OCI-LY3 (cell line): Measurements from ENCODE around the gene DDX20.

Source experiments
- H2AFZ ChIP-seq: fragments of 200-600, 300-600 bp; shearing (Covaris generic); 2 replicates; pipeline ENCODE4 v1.6.0; 2014; ENCODE audit warnings: antibody characterized with exemption, low read depth, low read length
- H3K27ac ChIP-seq: fragments of 200-600, 300-600 bp; sonication (generic); 2 replicates; pipeline ENCODE4 v1.5.1; 2014; ENCODE audit warnings: mild to moderate bottlenecking, low read length, moderate library complexity, mixed read lengths
- H3K27me3 ChIP-seq: fragments of 200-600, 300-600 bp; sonication (generic); 2 replicates; pipeline ENCODE4 v1.6.1; 2014; ENCODE audit warnings: low read depth, low read length, mixed read lengths
- H3K36me3 ChIP-seq: fragments of 200-600, 300-600 bp; sonication (generic); replicated peaks from 2 replicates; pipeline ENCODE3; 2014; ENCODE audit warnings: low read depth, low read length, mixed read lengths
- H3K4me1 ChIP-seq: fragments of 300-600, 200-600 bp; sonication (generic); 2 replicates; pipeline ENCODE4 v1.6.1; 2014; ENCODE audit warnings: low read length, mixed read lengths
- H3K4me2 ChIP-seq: fragments of 200-600, 300-600 bp; sonication (generic); 2 replicates; pipeline ENCODE4 v1.6.1; 2014; ENCODE audit warnings: low read length, mixed read lengths
- H3K4me3 ChIP-seq: fragments of 300-600, 200-600 bp; sonication (generic); 2 replicates; pipeline ENCODE4 v1.5.1; 2014; ENCODE audit warnings: antibody characterized with exemption, mild to moderate bottlenecking, low read length, moderate library complexity
- H3K79me2 ChIP-seq: fragments of 300-600, 200-600 bp; shearing (Covaris generic); 2 replicates; pipeline ENCODE4 v1.6.1; 2014; ENCODE audit warnings: mild to moderate bottlenecking, low read length, mixed read lengths
- H3K9ac ChIP-seq: fragments of 300-600, 200-600 bp; shearing (Covaris generic); 2 replicates; pipeline ENCODE4 v1.6.0; 2014; ENCODE audit warnings: mild to moderate bottlenecking, low read length, moderate library complexity
- H3K9me3 ChIP-seq: fragments of 200-600, 300-600 bp; shearing (Covaris generic); 2 replicates; pipeline ENCODE4 v1.6.1; 2014; ENCODE audit warnings: low read length, mixed read lengths; ENCODE audit not compliant: insufficient read depth
- H4K20me1 ChIP-seq: fragments of 200-600, 300-600 bp; sonication (generic); 2 replicates; pipeline ENCODE4 v1.6.1; 2016; ENCODE audit warnings: low read length, mixed read lengths; ENCODE audit not compliant: insufficient read depth
- EZH2phosphoT487 ChIP-seq: fragments of 200-600 bp; shearing (Covaris generic); IDR thresholded peaks from 2 replicates; pipeline ENCODE4 v1.6.1; 2018; ENCODE audit warnings: antibody characterized with exemption, mixed run types, low read depth
- TF ChIP-seq, protein P1 (sequence below): fragments of 200-600, 300-600 bp; sonication (generic); IDR thresholded peaks from 2 replicates; pipeline ENCODE4 v1.5.1; 2014; ENCODE audit warnings: antibody characterized with exemption, low read length, low read depth

DDX20 gene

DNA sequence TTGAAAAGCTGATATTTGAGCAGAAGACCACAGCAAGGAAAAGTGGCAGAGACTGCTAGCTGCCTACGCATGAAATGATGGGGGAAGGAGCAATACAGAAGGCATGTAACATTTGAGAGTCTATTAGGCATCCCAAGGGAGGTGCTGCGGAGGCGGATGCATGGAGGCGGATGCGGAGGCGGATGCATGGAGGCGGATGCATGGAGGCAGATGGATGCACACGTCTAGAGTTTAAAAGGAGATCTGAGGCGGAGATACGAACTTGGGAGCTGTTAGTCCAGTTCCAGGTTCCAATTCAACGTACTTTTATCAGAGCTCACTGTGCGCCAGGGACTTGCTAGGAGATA, 744 bp upstream of the DDX20 start:
- Histone ChIP-seq H3K27ac (peak overlapping the region; percentile 77), H3K9me3 (no peaks in the 10 kb centered on the region), H3K9ac (peak overlapping the region; percentile 94), H3K4me3 (peak overlapping the region; percentile 98), H3K36me3 (no peaks in the 10 kb centered on the region), H2AFZ (peak overlapping the region; percentile 77), H4K20me1 (no peaks in the 10 kb centered on the region), H3K27me3 (no peaks in the 10 kb centered on the region), H3K4me2 (peak overlapping the region; percentile 98), H3K79me2 (peaks cover 39% of the 10 kb centered on the region), H3K4me1 (peaks cover 12% of the 10 kb centered on the region)
- TF ChIP-seq, protein P1, sequence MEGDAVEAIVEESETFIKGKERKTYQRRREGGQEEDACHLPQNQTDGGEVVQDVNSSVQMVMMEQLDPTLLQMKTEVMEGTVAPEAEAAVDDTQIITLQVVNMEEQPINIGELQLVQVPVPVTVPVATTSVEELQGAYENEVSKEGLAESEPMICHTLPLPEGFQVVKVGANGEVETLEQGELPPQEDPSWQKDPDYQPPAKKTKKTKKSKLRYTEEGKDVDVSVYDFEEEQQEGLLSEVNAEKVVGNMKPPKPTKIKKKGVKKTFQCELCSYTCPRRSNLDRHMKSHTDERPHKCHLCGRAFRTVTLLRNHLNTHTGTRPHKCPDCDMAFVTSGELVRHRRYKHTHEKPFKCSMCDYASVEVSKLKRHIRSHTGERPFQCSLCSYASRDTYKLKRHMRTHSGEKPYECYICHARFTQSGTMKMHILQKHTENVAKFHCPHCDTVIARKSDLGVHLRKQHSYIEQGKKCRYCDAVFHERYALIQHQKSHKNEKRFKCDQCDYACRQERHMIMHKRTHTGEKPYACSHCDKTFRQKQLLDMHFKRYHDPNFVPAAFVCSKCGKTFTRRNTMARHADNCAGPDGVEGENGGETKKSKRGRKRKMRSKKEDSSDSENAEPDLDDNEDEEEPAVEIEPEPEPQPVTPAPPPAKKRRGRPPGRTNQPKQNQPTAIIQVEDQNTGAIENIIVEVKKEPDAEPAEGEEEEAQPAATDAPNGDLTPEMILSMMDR: no peak
- TF ChIP-seq EZH2phosphoT487: no peak

DNA sequence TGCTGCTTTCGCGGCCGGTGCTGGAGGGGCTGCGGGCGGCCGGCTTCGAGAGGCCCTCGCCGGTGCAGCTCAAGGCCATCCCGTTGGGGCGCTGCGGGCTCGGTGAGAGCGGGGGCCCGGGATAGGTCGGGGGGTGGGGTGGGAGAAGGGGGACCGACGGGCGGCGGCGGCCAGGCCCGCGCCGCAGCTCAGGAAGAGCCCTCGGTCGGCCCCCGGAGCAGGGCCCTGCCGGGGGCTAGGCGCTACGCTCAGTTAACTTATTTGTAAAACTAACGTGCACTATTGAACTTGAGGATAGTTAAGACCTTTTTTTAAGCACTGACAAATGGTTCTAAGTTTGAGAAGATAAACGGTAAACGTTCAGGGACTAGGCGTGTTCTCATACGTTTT, 418 bp downstream of the DDX20 start:
- H3K79me2 ChIP-seq: peaks cover 39% of the 10 kb centered on the region
- peak overlapping the region; percentile 88; the same call in 1 of the 2 replicates for H2AFZ ChIP-seq
- peaks cover 12% of the 10 kb centered on the region for H3K4me1 ChIP-seq
- peak overlapping the region; percentile 94 for H3K9ac ChIP-seq
- H4K20me1 ChIP-seq: no peaks in the 10 kb centered on the region
- H3K4me2 ChIP-seq: peak overlapping the region; percentile 98
- TF ChIP-seq EZH2phosphoT487: no peak
- TF ChIP-seq, protein P1: no peak
- no peaks in the 10 kb centered on the region for H3K9me3 ChIP-seq
- H3K4me3 ChIP-seq: peak overlapping the region; percentile 98
- peaks cover 10% of the 10 kb centered on the region for H3K36me3 ChIP-seq
- peak overlapping the region; percentile 77 for H3K27ac ChIP-seq
- no peaks in the 10 kb centered on the region for H3K27me3 ChIP-seq

DNA sequence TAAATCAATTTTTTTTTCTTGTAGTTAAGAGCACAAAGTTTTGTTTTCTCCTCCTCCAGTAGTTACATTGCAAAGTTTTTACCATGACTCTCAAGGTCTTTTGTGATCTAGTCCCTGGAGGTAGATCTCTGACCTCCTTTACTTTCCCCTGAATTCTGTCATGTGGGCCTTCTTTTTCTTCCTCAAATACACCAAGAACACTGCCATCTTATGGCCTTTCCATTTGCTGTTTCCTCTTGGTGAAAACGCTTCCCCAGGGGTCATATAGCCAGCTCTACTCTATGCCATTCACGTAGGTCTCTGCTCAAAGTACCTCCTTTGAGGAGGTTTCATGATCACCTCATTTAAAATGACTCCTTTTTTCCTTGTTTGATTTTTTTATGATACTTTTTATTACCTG, 2.7 kb downstream of the DDX20 start:
- Histone ChIP-seq H3K9ac (no peak overlapping the region), H3K4me3 (no peak overlapping the region), H3K4me2 (no peak overlapping the region), H3K36me3 (peaks cover 24% of the 10 kb centered on the region), H4K20me1 (no peaks in the 10 kb centered on the region), H3K9me3 (no peaks in the 10 kb centered on the region), H3K4me1 (peaks cover 12% of the 10 kb centered on the region), H3K27ac (no peak overlapping the region), H3K79me2 (peaks cover 39% of the 10 kb centered on the region), H3K27me3 (no peaks in the 10 kb centered on the region), H2AFZ (no peak overlapping the region)
- TF ChIP-seq, protein P1: 0 out of 2 replicates have a peak, but pooled peaks have one; percentile 14
- TF ChIP-seq EZH2phosphoT487: no peak

DNA sequence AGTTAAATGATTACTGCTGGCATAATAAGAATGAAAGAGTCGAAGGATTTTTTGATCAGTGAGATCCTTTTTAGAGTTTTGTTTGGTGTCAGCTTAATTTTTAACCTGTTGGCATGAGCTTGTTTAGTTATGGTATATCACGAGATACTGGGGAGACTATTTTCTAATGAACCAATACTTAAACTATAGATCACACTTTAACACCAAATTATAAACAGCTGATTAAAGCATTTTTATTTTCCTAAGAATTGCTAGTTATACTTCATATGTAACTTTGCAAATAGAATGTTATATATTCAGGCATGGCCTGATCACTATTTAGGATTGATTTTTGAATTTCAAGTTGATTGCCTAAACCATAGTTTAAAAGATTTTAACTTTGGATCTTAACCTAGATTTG, 6.0 kb downstream of the DDX20 start:
- Histone ChIP-seq H3K36me3 (peaks cover 38% of the 10 kb centered on the region), H3K4me3 (no peak overlapping the region), H3K79me2 (peaks cover 22% of the 10 kb centered on the region), H3K4me2 (no peak overlapping the region), H3K27me3 (no peaks in the 10 kb centered on the region), H3K9ac (no peak overlapping the region), H3K9me3 (no peaks in the 10 kb centered on the region), H4K20me1 (no peaks in the 10 kb centered on the region), H3K4me1 (peaks cover 6% of the 10 kb centered on the region), H2AFZ (no peak overlapping the region), H3K27ac (no peak overlapping the region)
- TF ChIP-seq, protein P1: no peak
- TF ChIP-seq EZH2phosphoT487: no peak
